GM19043 (cell line): ENCODE results near the gene PDZD7.
"Not testable (repeated sequence)": the region's sequence is repeated elsewhere in the genome, so short reads cannot be mapped to it uniquely, and the experiment has no call there.

ENCODE experiments used
- ATAC-seq: cut with Tn5 transposase; IDR thresholded peaks from one replicate; pipeline ENCODE4 v1.9.1; 2021; ENCODE audit warnings: low read depth; ENCODE audit not compliant: unreplicated experiment

Gene PDZD7

DNA sequence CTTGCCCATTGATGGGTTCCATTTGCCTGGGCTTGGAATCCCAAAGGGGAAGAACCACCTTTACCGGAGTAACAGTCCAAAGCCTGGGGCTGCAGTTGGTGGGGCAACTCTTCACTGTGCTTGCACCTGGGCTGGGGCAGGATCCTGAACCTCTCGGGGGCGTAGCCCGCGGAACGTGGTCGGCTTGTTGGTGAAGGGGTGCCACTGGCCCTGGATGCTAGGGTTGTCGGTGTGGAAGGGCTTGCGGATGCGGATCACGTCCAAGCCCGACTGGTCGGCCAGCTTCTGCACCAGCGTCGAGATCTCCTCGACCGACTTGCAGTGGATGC lies 44.3 kb downstream of the PDZD7 start:
- no peak for ATAC-seq

- ATAC-seq, result no peak
These were observed 45.6 kb downstream of the PDZD7 start for GRCh38 chr10:100985336-100985735.

DNA sequence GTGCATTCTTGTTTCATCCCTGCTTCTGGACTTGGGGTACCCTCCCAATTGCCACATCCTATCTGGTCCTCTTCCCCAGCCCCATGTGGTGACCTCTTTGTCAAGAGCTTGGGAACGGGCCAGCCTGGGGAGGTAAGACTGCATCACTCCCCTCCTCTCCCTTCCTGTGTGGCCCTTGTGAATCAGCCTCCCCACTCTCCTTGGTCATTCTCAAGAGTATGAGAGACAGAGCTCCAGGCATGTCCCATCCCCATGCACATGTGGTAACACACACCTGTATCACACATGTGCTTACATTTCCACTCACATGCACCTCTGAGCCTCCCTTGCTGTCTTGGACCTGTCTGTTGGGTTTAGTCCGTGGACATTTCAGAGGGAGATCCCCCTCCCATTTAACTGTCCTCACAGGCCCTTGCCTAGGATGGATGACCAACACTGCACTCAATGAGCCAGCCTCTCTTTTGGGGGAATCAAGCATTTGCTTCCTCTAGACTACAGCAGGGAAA lies 46.2 kb downstream of the PDZD7 start:
- ATAC-seq, result no peak

DNA sequence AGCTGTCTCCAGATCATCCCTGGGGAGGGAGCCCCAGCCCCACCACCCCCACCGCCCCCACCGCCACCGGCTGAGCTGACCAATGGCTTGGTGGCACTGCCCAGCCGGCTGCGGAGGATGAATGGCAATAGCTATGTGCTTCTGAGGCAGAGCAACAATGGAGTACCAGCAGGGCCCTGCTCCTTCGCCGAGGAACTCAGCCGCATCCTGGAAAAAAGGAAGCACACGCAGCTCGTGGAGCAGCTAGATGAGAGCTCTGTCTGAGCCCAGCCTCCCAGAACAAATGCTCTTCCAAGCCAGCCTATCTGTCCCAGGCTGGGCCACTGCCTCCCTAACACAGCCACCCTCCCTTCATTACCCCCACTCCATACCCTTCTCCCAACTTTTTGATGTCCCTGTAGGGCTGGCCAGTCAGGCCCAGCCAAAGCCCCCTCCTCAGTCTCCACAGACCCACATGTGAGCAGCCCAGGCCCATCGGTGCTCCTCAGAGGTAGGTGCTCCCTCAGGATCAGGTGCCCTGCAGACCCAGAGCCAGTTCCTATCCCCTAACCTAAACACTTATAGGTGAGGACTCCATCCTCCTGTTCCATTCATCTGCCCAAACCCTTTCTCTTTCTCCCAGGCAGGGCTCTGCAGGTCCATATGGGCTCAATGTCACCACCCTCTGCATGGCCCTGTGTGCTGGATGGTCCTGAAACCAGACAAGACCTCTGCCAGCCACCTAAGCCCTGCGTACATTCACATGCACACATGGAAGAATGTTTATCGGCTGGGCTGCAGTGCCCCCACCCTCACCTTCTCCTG lies 46.9 kb downstream of the PDZD7 start:
- no peak for ATAC-seq

GRCh38 chr10:100982916-100983830 lies 47.8 kb downstream of the PDZD7 start:
- ATAC-seq, result no peak

GRCh38 chr10:100981178-100981772 lies 49.7 kb downstream of the PDZD7 start:
- no peak for ATAC-seq

DNA sequence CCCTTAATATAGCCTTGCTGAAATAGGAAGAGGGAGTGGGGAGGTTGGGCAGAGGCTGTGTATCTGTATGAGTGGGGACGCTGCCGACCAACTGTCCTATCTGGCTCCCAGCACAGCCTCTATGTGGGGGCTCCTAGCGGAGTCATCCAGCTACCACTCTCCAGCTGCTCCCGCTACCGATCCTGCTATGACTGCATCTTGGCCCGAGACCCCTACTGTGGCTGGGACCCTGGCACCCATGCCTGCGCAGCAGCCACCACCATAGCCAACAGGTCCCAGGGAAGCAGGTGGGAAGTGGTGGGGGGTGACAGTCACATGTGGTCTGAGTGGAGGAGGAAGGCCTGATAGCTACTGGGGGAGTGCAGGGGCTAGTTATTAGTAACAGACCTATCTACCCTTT lies 50.2 kb downstream of the PDZD7 start:
- ATAC-seq, result no peak

GRCh38 chr10:100980311-100980710 lies 50.6 kb downstream of the PDZD7 start:
- no peak for ATAC-seq

- ATAC-seq, result no peak
These were observed 51.1 kb downstream of the PDZD7 start for GRCh38 chr10:100979791-100980272.

- no peak for ATAC-seq
These were observed 52.1 kb downstream of the PDZD7 start for GRCh38 chr10:100978901-100979195.

DNA sequence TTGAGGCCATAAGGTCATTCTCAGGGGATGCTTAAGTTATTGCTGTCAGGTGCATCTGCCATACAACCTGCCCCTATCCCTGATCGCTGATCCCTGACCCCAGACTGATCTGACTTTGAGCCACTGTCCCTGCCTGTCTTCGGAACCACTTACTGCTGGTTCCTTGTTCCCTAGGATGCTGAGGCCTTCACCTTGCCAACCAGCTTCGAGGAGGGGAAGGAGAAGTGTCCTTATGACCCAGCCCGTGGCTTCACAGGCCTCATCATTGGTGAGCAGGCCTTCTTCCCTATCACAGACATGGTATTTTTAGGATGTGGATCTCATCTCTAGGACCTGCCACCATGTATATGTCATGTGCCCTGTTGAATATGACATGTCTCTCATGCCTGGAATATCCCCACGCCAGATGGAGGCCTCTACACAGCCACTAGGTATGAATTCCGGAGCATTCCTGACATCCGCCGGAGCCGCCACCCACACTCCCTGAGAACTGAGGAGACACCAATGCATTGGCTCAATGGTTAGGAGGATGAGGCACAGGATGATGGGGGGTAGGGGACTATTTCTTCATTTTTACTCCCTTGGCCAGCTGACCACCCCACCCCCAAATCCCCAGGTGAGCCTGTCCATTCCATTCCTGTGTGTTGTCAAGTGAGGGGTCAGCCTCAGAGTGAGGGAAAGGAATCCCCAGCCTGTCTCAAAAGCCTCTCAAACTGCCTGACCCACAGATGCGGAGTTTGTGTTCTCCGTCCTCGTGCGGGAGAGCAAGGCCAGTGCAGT lies 52.6 kb downstream of the PDZD7 start:
- no peak for ATAC-seq

- no peak for ATAC-seq
These were observed 53.5 kb downstream of the PDZD7 start for GRCh38 chr10:100977436-100977835.

DNA sequence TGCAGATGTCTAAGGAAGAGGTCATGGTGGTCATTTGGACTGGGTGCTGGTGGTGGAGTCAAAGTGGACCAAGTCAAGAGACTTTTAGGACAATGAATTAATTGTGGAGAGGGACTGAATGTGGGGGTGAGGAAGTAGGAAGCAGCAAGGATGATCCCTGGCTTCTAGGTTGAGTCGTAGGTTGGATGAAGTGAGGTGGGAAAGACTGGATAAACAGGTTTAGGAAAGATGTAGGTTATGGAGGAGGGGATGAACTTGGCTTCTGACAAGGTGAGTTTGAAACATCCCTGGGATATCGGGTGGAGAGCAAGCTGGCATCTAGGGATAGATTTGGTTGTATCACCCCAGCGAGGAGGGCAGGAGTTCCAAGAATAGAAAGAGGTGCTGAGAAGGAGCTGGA lies 54.0 kb downstream of the PDZD7 start:
- ATAC-seq, result no peak

DNA sequence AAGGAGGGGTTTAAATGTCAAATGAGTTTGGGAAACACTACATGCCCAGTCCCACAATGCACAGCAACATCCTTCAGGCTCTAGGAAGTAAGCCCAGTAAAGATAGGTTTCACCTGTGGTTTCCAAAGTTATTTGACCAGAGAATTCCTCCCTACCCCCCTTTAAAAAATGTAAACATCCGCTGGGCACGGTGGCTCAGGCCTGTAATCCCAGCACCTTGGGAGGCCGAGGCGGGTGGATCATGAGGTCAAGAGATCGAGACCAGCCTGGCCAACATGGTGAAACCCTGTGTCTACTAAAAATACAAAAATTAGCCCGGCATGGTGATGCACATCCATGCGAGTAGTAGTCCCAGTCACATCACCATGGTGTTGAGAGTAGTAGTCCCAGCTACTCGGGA lies 55.5 kb downstream of the PDZD7 start:
- not testable (repeated sequence) for ATAC-seq

GRCh38 chr10:100972904-100973535 lies 57.9 kb downstream of the PDZD7 start:
- ATAC-seq, result no peak

DNA sequence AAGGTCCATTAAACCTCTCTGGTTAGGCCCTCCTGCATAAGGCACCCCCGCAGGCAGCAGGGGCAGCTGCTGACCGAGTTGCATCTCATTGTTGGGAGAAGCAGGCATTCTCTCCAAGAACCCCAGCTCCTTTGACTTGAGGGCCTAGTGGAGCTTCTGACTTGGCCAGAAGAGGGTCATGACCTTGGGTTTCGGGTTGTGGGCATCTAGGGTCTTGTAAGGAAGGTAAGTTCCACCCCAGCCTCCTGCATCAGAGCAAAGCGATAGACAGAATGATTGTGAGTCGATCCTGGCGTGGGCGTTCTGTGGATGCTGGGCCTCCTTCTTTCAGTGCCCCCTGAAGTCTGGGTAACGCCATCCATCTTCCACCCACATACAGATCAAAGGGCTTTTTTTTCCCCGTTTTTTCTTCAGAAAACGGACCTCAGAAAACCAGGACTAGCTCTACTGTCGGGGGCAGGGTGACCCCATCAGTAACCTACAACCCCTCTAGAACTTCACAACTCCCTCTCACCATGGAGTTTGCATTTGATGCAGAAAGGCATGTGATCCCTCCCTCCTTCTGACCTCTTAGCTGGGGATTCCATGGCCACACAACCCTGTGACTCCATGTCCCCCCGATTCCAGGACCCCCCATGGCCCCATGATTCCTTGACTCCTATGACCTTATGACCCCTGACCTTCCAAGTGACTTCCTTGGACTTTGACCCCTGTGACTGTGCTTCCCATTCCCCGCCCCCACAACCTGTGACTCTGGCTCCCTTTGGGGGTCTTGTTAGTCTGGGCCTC lies 58.6 kb downstream of the PDZD7 start:
- no peak for ATAC-seq

DNA sequence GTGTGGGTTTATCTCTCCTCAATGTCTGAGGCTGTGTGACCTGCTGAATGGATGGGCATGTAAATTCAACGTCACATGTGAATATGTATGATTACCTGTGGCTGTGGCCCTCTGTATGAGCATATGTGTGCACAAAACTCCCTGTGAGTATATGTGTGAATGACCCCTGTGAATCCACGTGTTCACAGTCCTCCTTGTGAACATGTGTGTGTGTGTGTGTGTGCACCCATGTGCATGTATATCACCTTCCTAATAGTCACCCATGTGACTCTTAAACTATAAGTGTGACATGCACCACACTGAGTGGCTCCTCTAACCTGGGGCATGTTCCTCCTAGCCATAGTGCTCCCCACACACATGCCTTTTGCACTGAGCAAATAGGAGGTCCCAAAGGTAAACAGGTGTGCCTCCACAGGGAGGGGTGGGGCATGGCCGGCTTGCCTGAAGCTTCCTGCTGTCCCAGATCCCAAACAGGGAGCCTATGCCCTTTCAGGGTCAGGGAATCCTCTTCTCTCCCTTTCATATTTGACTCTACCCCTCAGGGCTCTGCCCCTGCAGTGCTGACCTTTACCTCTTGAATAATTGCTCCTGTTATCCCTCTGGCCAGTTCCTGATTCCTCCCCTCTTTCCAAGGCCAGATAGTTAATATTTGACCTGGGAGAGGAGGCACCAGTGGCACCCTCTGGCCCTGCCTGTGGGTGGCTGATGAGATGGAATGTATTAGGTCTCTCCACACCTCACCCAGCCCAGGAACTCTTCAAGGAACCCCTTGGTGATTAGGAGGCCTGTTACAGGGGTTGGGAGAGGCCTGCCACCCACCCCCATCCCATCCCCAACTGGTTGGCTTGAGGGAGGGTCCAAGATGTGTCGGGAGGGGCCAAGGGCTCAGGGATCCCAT lies 59.8 kb downstream of the PDZD7 start:
- no peak for ATAC-seq
